K562 (cell line): Measurements from ENCODE around the gene UGT1A10. TPM values are rescaled to one million over a fixed set of nuclear protein-coding genes. Genes with fewer than 3 reads are reported as not detected.

ENCODE experiments used
- ATAC-seq: fragments of 200-7000 bp; cut with Tn5 transposase; 3 replicates; pipeline ENCODE4 v1.9.1; 2020; ENCODE audit warnings: moderate library complexity
- BruUV-seq: library from RNA; stranded (reverse); fragments of 400-500 nt; replicated peaks from 2 replicates; lab custom pipeline; 2021; lab: Mats Ljungman, UMichigan
- CTCF ChIA-PET: fragments of 300-600 bp; formaldehyde crosslinking; extraction: SDS; loops from one replicate; lab custom pipeline; 2021; ENCODE audit warnings: low intra/inter-chr PET ratio; lab: Yijun Ruan, JAX
- POLR2A ChIA-PET: fragments of 300-600, 350-650 bp; sonication (Branson Sonifier 250); formaldehyde crosslinking; extraction: SDS; loops from one replicate; lab custom pipeline; 2021; ENCODE audit warnings: antibody characterized with exemption, inconsistent platforms; lab: Yijun Ruan, JAX
- DNase-seq, 4 experiments: peaks; one replicate each; pipeline versions ENCODE4 v3.0.0 to v3.0.0-alpha.2; 2011 to 2018; ENCODE audit warnings: low spot score in 3 of 4, mixed read lengths in 3 of 4; ENCODE audit errors: extremely low read depth in 1 of 4
- FAIRE-seq: peaks from 2 replicates; lab custom pipeline; 2011; peaks lifted over from hg19 to GRCh38; lab: Jason Lieb, UNC
- H2AFZ ChIP-seq: 2 replicates; pipeline ENCODE4 v1.6.0; 2011; ENCODE audit warnings: low read depth, low read length, control low read depth, inconsistent platforms
- H3K27ac ChIP-seq: fragments of 200-600 bp; 3 replicates; pipeline ENCODE4 v1.8.0; 2011; ENCODE audit warnings: low read depth, mild to moderate bottlenecking, control low read depth, inconsistent platforms, low read length, moderate library complexity, mixed read lengths; ENCODE audit errors: extremely low read depth
- H3K27me3 ChIP-seq, 2 experiments: fragments of 300-600 bp in 1 of 2; 2 replicates in 1 of 2; 3 replicates in 1 of 2; pipeline versions ENCODE4 v1.6.0 to v1.8.0; 2011; ENCODE audit warnings: inconsistent platforms in 2 of 2, low read length in 2 of 2, mild to moderate bottlenecking in 1 of 2, mixed read lengths in 1 of 2, moderate library complexity in 1 of 2; ENCODE audit not compliant: control insufficient read depth in 2 of 2, insufficient read depth in 2 of 2
- H3K36me3 ChIP-seq: fragments of 300-600 bp; 3 replicates; pipeline ENCODE4 v1.8.0; 2011; ENCODE audit warnings: mild to moderate bottlenecking, low read length, inconsistent platforms; ENCODE audit not compliant: control insufficient read depth, insufficient read depth
- H3K4me1 ChIP-seq, 2 experiments: fragments of 200-600 bp in 1 of 2; replicated peaks in 1 of 2; 2 replicates in 1 of 2; 3 replicates in 1 of 2; pipeline versions ENCODE4 v1.5.1 to v1.8.0; 2011; ENCODE audit warnings: inconsistent platforms in 2 of 2, low read length in 2 of 2, mild to moderate bottlenecking in 1 of 2, mixed read lengths in 1 of 2, moderate library complexity in 1 of 2; ENCODE audit not compliant: control insufficient read depth in 2 of 2, insufficient read depth in 2 of 2
- H3K4me2 ChIP-seq: 2 replicates; pipeline ENCODE4 v1.6.1; 2011; ENCODE audit warnings: low read length, control low read depth, inconsistent platforms, mixed read lengths; ENCODE audit not compliant: insufficient read depth
- H3K4me3 ChIP-seq: fragments of 200-600 bp; sonication (generic), shearing (Covaris generic); 2 replicates; pipeline ENCODE4 v1.5.1; 2016; ENCODE audit warnings: control low read depth, inconsistent platforms
- H3K79me2 ChIP-seq: fragments of 200-600 bp; 3 replicates; pipeline ENCODE4 v1.8.0; 2011; ENCODE audit warnings: low read length, inconsistent platforms; ENCODE audit not compliant: control insufficient read depth, insufficient read depth
- H3K9ac ChIP-seq, 2 experiments: 2 replicates each; pipeline versions ENCODE4 v1.6.0 to v1.6.1; 2011; ENCODE audit warnings: low read depth in 2 of 2, low read length in 2 of 2, control low read depth in 1 of 2, inconsistent platforms in 1 of 2, mild to moderate bottlenecking in 1 of 2, mixed read lengths in 1 of 2; ENCODE audit not compliant: insufficient read depth in 1 of 2
- H3K9me1 ChIP-seq: one replicate; pipeline ENCODE4 v1.6.0; 2011; ENCODE audit warnings: inconsistent platforms, mild to moderate bottlenecking, low read length, moderate library complexity; ENCODE audit not compliant: control insufficient read depth, insufficient read depth
- H3K9me3 ChIP-seq: replicated peaks from 2 replicates; pipeline ENCODE4 v1.5.1; 2011; ENCODE audit warnings: low read depth, low read length, inconsistent platforms; ENCODE audit not compliant: control insufficient read depth, insufficient read depth
- H4K20me1 ChIP-seq: replicated peaks from 2 replicates; pipeline ENCODE4 v1.6.1; 2011; ENCODE audit warnings: low read length, inconsistent platforms, mixed read lengths; ENCODE audit not compliant: control insufficient read depth, insufficient read depth
- FOXK2 ChIP-seq, 2 experiments: fragments of 450-650 bp; IDR thresholded peaks in 1 of 2; conservative IDR thresholded peaks in 1 of 2; 2 replicates each; pipeline ENCODE4 v1.6.1; 2016; ENCODE audit warnings: low read depth in 2 of 2, mild to moderate bottlenecking in 1 of 2
- KDM5B ChIP-seq: fragments of 200-600 bp; sonication (generic); IDR thresholded peaks from 2 replicates; pipeline ENCODE4 v1.6.1; 2012; ENCODE audit warnings: low read depth, mild to moderate bottlenecking, moderate library complexity, low read length, control low read depth, inconsistent platforms; ENCODE audit not compliant: insufficient replicate concordance
- L3MBTL2 ChIP-seq: fragments of 450-650 bp; IDR thresholded peaks from 2 replicates; pipeline ENCODE4 v1.6.1; 2016; ENCODE audit warnings: mild to moderate bottlenecking, moderate library complexity
- NKRF ChIP-seq: fragments of 450-650 bp; IDR thresholded peaks from 2 replicates; pipeline ENCODE4 v1.6.1; 2016; ENCODE audit warnings: borderline replicate concordance
- PHTF2 ChIP-seq: fragments of 250-450 bp; sonication (Bioruptor Pico); IDR thresholded peaks from 2 replicates; pipeline ENCODE4 v1.5.0; 2021; ENCODE audit warnings: mild to moderate bottlenecking
- RFX5 ChIP-seq: IDR thresholded peaks from 2 replicates; pipeline ENCODE4 v1.6.1; 2011; ENCODE audit warnings: low read depth, mild to moderate bottlenecking, improper control_type of control experiment, low read length
- TBL1XR1 ChIP-seq, 2 experiments: IDR thresholded peaks; 2 replicates each; pipeline ENCODE4 v1.6.1; 2012; ENCODE audit warnings: improper control_type of control experiment in 2 of 2, low read length in 2 of 2, mild to moderate bottlenecking in 1 of 2
- ZC3H8 ChIP-seq: fragments of 450-650 bp; IDR thresholded peaks from 2 replicates; pipeline ENCODE4 v1.6.1; 2017
- ZNF445 ChIP-seq: fragments of 250-450 bp; sonication (Bioruptor Pico); IDR thresholded peaks from 2 replicates; pipeline ENCODE4 v1.4.0; 2020; ENCODE audit warnings: low read depth, mild to moderate bottlenecking, moderate library complexity
- whole genome bisulfite sequencing: fragments of 100-300 bp; shearing (Covaris generic); methylation state at CpG from one replicate; pipeline ENCODE4 v1.1.6; 2016; ENCODE audit warnings: low coverage, mixed read lengths; ENCODE audit not compliant: insufficient coverage; ENCODE audit errors: missing lambda C conversion rate; 5-methylcytosine and 5-hydroxymethylcytosine counted together
- in situ Hi-C: fragments of 300-500 bp; cut with MboI; formaldehyde crosslinking; loops from 4 replicates; pipeline ENCODE4 v1.15.0; 2018; ENCODE audit warnings: inconsistent platforms, mixed read lengths
- intact Hi-C: fragments of 100-400 bp; cut with micrococcal nuclease; formaldehyde crosslinking; loops from 2 replicates; pipeline ENCODE4 v1.14.2; 2022
- polyA plus RNA-seq, 8 experiments: library from polyadenylated mRNA; depleted of rRNA in 4 of 8; stranded (reverse) in 5 of 8; unstranded in 3 of 8; fragments of >200 nt; fragmentation: Nextera tagmentation in 2 of 8; fragmentation: Illumina TruSeq in 1 of 8; extraction: Ambion mirVana in 2 of 8; extraction: Trizol in 1 of 8; gene quantifications; 2 replicates each; pipeline versions ENCODE4 v1.2.1 to v1.2.3, GENCODE V29; 2011 to 2014; ENCODE audit warnings: inconsistent platforms in 1 of 8, missing spikeins in 1 of 8
- total RNA-seq, 7 experiments: library from RNA; depleted of rRNA in 6 of 7; stranded (reverse); fragments of >200 nt in 6 of 7; fragmentation: Illumina TruSeq in 2 of 7; extraction: Trizol in 2 of 7; gene quantifications; 2 replicates each; pipeline versions ENCODE4 v1.2.1 to v1.2.3, GENCODE V29; 2011 to 2021; ENCODE audit warnings: low replicate concordance in 1 of 7

UGT1A10 gene
- total and polyA plus RNA-seq, 9 of the 15 experiments (the other 6 are each of a cell fraction or from before 2014, with no cell fraction given), result not detected

GRCh38 chr2:233686928-233687327, 50.7 kb downstream of the UGT1A10 start:
- 7% methylated on average over 5 of the region's 5 CpGs for WGBS
- no TSS peak for BruUV-seq

More at GRCh38 chr2:233686928-233687327, 50.7 kb downstream of the UGT1A10 start:
- H3K4me2 ChIP-seq, result no peak overlapping the region
- H3K79me2 ChIP-seq, result no peaks in the 10 kb centered on the region
- no peak for DNase-seq
- H3K27ac ChIP-seq, result no peak overlapping the region
- ChIA-PET POLR2A (no interaction called here), CTCF (no interaction called here)
- in situ Hi-C loops, result no loop called here
- no peak overlapping the region for H3K4me3 ChIP-seq
- H2AFZ ChIP-seq, result no peak overlapping the region
- H3K9ac ChIP-seq, result no peak overlapping the region
- H3K4me1 ChIP-seq, result no peaks in the 10 kb centered on the region
- TF ChIP-seq TBL1XR1 (IDR thresholded peaks at IDR 0.05; ENCODE audit: low read length in 2 of 2) (no peak), ZC3H8 (no peak), L3MBTL2 (no peak), FOXK2 (conservative IDR thresholded peaks at IDR 0.05 in 1 of 2, IDR thresholded peaks at IDR 0.05 in 1 of 2; ENCODE audit: low read depth in 2 of 2) (no peak), RFX5 (no peak), KDM5B (no peak), ZNF445 (CRISPR knock-in tag) (no peak), PHTF2 (CRISPR knock-in tag) (no peak), NKRF (no peak)
- H3K9me3 ChIP-seq, result no peaks in the 10 kb centered on the region
- H3K9me1 ChIP-seq, result no peaks in the 10 kb centered on the region
- no peak for FAIRE-seq
- H3K27me3 ChIP-seq, result peaks cover 0 to 8% of the 10 kb centered on the region in 2 experiments; a peak in 2 of 5 replicates
- H4K20me1 ChIP-seq, result no peaks in the 10 kb centered on the region; the same call in 1 of the 2 replicates
- intact Hi-C loops, result no loop called here
- no peak for ATAC-seq
- H3K36me3 ChIP-seq, result no peaks in the 10 kb centered on the region
